AG09309 (cell line): ENCODE measurements around the gene PAIP2B.

Source experiments
- DNase-seq: peaks from one replicate; pipeline ENCODE4 v3.0.0-alpha.2; 2010; ENCODE audit warnings: low read depth
- H3K4me3 ChIP-seq: 2 replicates; pipeline ENCODE4 v1.5.1; 2011; ENCODE audit warnings: mild to moderate bottlenecking, low read depth, low read length, moderate library complexity; ENCODE audit not compliant: control insufficient read depth
- TF ChIP-seq, protein P1 (sequence below): IDR thresholded peaks from 2 replicates; pipeline ENCODE4 v1.5.1; 2011; ENCODE audit warnings: mild to moderate bottlenecking, low read depth, low read length, inconsistent platforms; ENCODE audit not compliant: insufficient read depth, control insufficient read depth; ENCODE audit errors: missing control alignments

PAIP2B gene

DNA sequence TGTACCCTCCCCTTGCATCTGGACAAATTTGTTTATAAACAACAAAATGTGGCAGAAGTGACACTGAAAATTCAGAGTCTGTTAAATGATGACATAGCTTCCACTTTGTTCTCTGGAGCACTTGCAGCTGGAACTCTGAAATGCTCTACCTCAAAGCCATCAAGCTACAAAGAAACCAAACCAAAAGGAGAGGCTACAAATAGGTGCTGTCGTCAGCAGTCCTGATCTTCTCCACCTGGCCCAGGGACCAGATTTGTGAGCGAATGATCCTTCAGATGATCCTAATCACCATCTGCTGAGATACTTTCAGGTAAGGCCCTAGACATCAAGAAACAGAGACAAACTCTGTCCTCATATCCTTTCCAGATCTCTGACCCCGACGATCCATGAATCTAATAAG, 27.9 kb upstream of the PAIP2B start:
- TF ChIP-seq, protein P1, sequence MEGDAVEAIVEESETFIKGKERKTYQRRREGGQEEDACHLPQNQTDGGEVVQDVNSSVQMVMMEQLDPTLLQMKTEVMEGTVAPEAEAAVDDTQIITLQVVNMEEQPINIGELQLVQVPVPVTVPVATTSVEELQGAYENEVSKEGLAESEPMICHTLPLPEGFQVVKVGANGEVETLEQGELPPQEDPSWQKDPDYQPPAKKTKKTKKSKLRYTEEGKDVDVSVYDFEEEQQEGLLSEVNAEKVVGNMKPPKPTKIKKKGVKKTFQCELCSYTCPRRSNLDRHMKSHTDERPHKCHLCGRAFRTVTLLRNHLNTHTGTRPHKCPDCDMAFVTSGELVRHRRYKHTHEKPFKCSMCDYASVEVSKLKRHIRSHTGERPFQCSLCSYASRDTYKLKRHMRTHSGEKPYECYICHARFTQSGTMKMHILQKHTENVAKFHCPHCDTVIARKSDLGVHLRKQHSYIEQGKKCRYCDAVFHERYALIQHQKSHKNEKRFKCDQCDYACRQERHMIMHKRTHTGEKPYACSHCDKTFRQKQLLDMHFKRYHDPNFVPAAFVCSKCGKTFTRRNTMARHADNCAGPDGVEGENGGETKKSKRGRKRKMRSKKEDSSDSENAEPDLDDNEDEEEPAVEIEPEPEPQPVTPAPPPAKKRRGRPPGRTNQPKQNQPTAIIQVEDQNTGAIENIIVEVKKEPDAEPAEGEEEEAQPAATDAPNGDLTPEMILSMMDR = no peak
- no peak for DNase-seq
- no peak overlapping the region for H3K4me3 ChIP-seq

DNA sequence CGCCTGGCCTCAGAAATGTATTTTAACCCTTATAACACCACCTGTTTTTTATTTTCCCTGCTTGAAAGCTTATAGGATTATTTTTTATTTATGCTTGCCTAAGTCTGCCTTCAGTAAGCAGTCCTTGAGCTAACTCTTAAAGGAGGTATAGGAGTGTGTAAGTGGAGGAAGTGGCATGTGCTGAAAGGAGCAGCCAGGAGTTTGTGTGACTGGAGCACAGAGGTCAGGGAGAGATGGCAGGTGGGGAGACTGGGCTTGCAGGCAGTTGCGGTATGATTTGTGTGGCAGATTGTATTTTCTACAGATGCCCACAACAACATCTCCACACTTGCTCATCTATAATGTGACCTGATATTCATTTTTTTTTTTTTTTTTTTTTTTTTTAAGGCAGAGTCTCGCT, 27.2 kb upstream of the PAIP2B start:
- DNase-seq = no peak
- no peak overlapping the region for H3K4me3 ChIP-seq
- TF ChIP-seq, protein P1 = no peak

DNA sequence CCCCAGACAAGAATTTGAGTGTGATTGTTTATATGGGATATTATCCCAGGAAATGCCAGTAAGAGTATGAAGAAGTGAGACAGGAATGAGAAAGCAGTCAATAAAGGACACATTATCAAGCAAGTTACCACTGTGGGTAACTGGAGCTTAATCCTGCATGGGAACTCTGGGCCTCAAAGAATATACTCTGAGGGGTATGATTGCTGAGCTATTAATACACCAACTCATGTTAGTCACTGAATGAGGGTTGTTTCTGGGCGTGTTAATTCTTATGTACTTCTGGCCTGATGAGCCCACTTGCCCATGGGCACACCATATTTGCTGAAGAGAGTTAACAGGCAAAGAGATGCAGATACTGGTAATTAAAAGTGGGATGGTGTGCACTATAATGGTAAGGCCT, 26.6 kb upstream of the PAIP2B start:
- TF ChIP-seq, protein P1 = no peak
- no peak for DNase-seq
- H3K4me3 ChIP-seq = no peak overlapping the region

DNA sequence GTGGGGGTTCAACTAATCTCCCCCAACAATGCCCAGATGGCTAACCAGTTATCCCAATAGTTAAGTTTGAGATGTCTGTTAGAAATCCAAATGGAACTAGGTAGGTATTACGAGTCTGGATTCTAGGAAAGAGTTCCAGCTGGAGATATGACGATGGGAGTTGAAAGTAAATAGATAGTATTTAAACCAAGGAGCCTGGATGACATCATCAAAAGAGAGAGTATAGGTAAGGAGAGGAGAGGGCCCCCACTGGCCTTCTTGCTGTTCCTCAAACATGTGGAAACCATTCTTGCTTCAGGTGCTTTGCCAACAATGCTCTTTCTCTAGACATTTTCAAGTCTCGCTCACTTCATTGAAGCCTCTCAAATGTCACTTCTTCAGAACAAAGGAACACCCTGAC, 26.0 kb upstream of the PAIP2B start:
- no peak for DNase-seq
- no peak overlapping the region for H3K4me3 ChIP-seq
- TF ChIP-seq, protein P1 = no peak

DNA sequence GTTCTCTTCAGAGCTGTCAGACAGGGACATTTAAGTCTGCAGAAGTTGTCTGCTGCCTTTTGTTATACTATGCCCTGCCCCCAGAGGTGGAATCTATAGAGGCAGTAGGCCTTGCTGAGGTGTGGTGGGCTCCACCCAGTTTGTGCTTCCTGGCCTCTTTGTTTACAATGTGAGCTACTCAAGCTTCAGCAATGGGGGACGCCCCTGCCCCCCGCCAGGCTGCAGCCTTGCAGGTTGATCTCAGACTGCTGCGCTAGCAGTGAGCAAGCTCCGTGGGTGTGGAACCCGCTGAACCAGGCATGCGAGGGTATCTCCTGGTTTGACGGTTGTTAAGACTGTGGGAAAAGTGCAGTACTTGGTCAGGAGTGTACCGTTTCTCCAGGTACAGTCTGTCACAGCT, 24.0 kb upstream of the PAIP2B start:
- no peak for DNase-seq
- TF ChIP-seq, protein P1 = no peak
- H3K4me3 ChIP-seq = no peak overlapping the region

DNA sequence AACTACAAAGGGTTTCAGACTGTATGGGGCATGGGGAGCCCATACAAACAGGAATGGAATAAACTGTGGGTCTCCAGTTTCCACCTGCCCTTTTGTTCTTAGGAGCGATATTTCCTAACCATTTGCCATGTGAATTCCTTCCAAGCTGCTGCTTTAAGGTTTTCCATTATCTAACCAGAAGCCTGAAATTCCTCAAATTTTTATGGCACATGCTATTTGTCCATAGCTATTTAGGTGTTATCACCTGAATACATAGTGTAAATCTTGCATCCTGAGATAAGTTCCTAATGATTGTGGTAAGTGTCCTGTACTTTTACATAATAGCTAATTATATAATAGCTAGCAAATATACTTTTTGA, 17.4 kb upstream of the PAIP2B start:
- H3K4me3 ChIP-seq = no peak overlapping the region
- TF ChIP-seq, protein P1 = no peak
- DNase-seq = no peak

DNA sequence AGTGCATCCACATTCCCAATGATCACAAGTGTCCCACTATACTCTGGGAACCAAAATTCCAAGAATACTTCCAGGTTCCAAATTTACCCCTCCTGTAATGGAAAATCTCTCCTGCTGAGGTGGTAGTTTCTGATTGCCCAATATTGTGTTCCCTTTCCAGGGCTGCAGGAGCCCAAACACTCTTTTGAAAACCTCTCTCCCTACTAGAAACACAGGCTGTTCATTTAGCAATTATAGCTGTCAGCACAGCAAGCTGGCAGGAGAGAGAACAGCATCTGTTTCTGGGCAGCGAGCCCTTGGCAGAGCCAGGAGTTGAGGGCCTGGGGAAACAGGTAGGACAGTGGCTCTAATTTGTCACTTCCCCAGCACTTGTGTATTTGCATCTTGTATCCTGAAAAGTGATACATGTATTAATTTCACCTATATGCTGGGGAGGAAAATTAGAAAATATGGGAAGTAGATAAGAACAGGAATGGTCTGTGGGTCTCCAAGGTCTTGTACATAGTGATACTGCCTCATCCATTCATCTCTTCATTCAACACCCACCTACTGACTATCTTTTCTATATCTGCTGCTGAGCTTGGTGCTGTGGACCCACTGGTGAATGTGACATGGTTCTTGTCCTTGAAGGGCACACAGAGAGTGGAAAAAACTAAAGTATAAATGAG, 16.9 kb upstream of the PAIP2B start:
- H3K4me3 ChIP-seq = no peak overlapping the region
- DNase-seq = no peak
- TF ChIP-seq, protein P1 = no peak
